IgD-negative memory B cell (primary cell): ENCODE results near the gene EFCAB11. TPM values are rescaled to one million over a fixed set of nuclear protein-coding genes. Genes with fewer than 3 reads are reported as not detected.
"Not testable (repeated sequence)": the region's sequence is repeated elsewhere in the genome, so short reads cannot be mapped to it uniquely, and the experiment has no call there.

ENCODE experiments used
- H3K27ac Mint-ChIP-seq, 3 donors: one replicate each; pipeline ENCODE4 v1.8.0; 2020 to 2022; ENCODE audit warnings: mild to moderate bottlenecking in 3 of 3, mixed read lengths in 3 of 3, moderate library complexity in 1 of 3
- H3K27me3 Mint-ChIP-seq: one replicate; pipeline ENCODE4 v1.8.0; 2021; ENCODE audit warnings: mixed read lengths
- H3K36me3 Mint-ChIP-seq: one replicate; pipeline ENCODE4 v1.8.0; 2020; ENCODE audit warnings: mild to moderate bottlenecking, mixed read lengths
- H3K4me1 Mint-ChIP-seq, 3 donors: one replicate each; pipeline ENCODE4 v1.8.0; 2020 to 2022; ENCODE audit warnings: mixed read lengths in 3 of 3, mild to moderate bottlenecking in 1 of 3
- H3K4me3 Mint-ChIP-seq, 4 donors: one replicate each; pipeline ENCODE4 v1.8.0; 2020 to 2022; ENCODE audit warnings: mild to moderate bottlenecking in 4 of 4, mixed read lengths in 4 of 4, moderate library complexity in 3 of 4
- H3K9me3 Mint-ChIP-seq, 3 donors: one replicate each; pipeline ENCODE4 v1.8.0; 2020 to 2021; ENCODE audit warnings: mixed read lengths in 3 of 3, mild to moderate bottlenecking in 1 of 3
- polyA plus RNA-seq: library from polyadenylated mRNA; unstranded; fragments of 300-500 nt; fragmentation: Illumina TruSeq; gene quantifications from one replicate; pipeline ENCODE4 v1.2.3, GENCODE V29; 2021

EFCAB11 gene
- polyA plus RNA-seq, 1 donor from 2014 or later, result 7.8 TPM

- no peak overlapping the region for H3K4me3 Mint-ChIP-seq
- peaks cover 7% of the 10 kb centered on the region for H3K36me3 Mint-ChIP-seq
- no peaks in the 10 kb centered on the region for H3K9me3 Mint-ChIP-seq
- H3K27me3 Mint-ChIP-seq, result no peaks in the 10 kb centered on the region
- no peaks in the 10 kb centered on the region for H3K4me1 Mint-ChIP-seq
- peak overlapping the region in 1 of 3 donors; percentile 14 for H3K27ac Mint-ChIP-seq
Observed at GRCh38 chr14:89909586-89909985, 44.9 kb downstream of the EFCAB11 start.

GRCh38 chr14:89908712-89909450, 45.6 kb downstream of the EFCAB11 start:
- peaks cover 0 to 1% (median 0%) of the 10 kb centered on the region in 3 donors for H3K4me1 Mint-ChIP-seq
- no peak overlapping the region for H3K4me3 Mint-ChIP-seq

GRCh38 chr14:89907655-89908054, 46.9 kb downstream of the EFCAB11 start:
- Mint-ChIP-seq H3K27ac (no peak overlapping the region), H3K27me3 (no peaks in the 10 kb centered on the region), H3K4me3 (no peak overlapping the region), H3K4me1 (peaks cover 0 to 2% (median 0%) of the 10 kb centered on the region in 3 donors), H3K36me3 (peaks cover 7% of the 10 kb centered on the region), H3K9me3 (no peaks in the 10 kb centered on the region)

More at GRCh38 chr14:89908712-89909450, 45.6 kb downstream of the EFCAB11 start:
- H3K36me3 Mint-ChIP-seq, result peaks cover 7% of the 10 kb centered on the region
- no peaks in the 10 kb centered on the region for H3K27me3 Mint-ChIP-seq
- H3K9me3 Mint-ChIP-seq, result no peaks in the 10 kb centered on the region
- H3K27ac Mint-ChIP-seq, result peak overlapping the region in 1 of 3 donors; percentile 14

GRCh38 chr14:89906000-89906399, 48.5 kb downstream of the EFCAB11 start:
- Mint-ChIP-seq H3K4me3 (no peak overlapping the region), H3K9me3 (no peaks in the 10 kb centered on the region), H3K27me3 (no peaks in the 10 kb centered on the region), H3K4me1 (peaks cover 0 to 2% (median 0%) of the 10 kb centered on the region in 3 donors), H3K36me3 (peaks cover 7% of the 10 kb centered on the region), H3K27ac (no peak overlapping the region)

- Mint-ChIP-seq H3K36me3 (peaks cover 5% of the 10 kb centered on the region), H3K27ac (no peak overlapping the region), H3K27me3 (no peaks in the 10 kb centered on the region), H3K4me3 (no peak overlapping the region), H3K4me1 (peaks cover 0 to 2% (median 0%) of the 10 kb centered on the region in 3 donors), H3K9me3 (no peaks in the 10 kb centered on the region)
Observed at GRCh38 chr14:89903340-89903952, 51.1 kb downstream of the EFCAB11 start.

- H3K36me3 Mint-ChIP-seq, result peaks cover 5% of the 10 kb centered on the region
- no peak overlapping the region for H3K27ac Mint-ChIP-seq
- no peaks in the 10 kb centered on the region for H3K9me3 Mint-ChIP-seq
- no peaks in the 10 kb centered on the region for H3K27me3 Mint-ChIP-seq
- H3K4me1 Mint-ChIP-seq, result peaks cover 0 to 2% (median 0%) of the 10 kb centered on the region in 3 donors
- H3K4me3 Mint-ChIP-seq, result no peak overlapping the region
Observed at GRCh38 chr14:89902881-89903280, 51.6 kb downstream of the EFCAB11 start.

- Mint-ChIP-seq H3K36me3 (peaks cover 6% of the 10 kb centered on the region), H3K27me3 (no peaks in the 10 kb centered on the region), H3K27ac (no peak overlapping the region), H3K4me1 (peaks cover 0 to 3% (median 2%) of the 10 kb centered on the region in 3 donors), H3K9me3 (no peaks in the 10 kb centered on the region), H3K4me3 (no peak overlapping the region)
Observed at GRCh38 chr14:89900802-89901201, 53.7 kb downstream of the EFCAB11 start.

GRCh38 chr14:89899917-89900663, 54.4 kb downstream of the EFCAB11 start:
- H3K4me3 Mint-ChIP-seq, result no peak overlapping the region
- H3K4me1 Mint-ChIP-seq, result peaks cover 0 to 4% (median 2%) of the 10 kb centered on the region in 3 donors
- H3K27me3 Mint-ChIP-seq, result no peaks in the 10 kb centered on the region
- H3K36me3 Mint-ChIP-seq, result peaks cover 5% of the 10 kb centered on the region
- H3K9me3 Mint-ChIP-seq, result no peaks in the 10 kb centered on the region
- H3K27ac Mint-ChIP-seq, result no peak overlapping the region

GRCh38 chr14:89899291-89899690, 55.2 kb downstream of the EFCAB11 start:
- H3K27ac Mint-ChIP-seq, result no peak overlapping the region

GRCh38 chr14:89893388-89893787, 61.1 kb downstream of the EFCAB11 start:
- not testable (repeated sequence) for H3K36me3 Mint-ChIP-seq, H3K4me1 Mint-ChIP-seq, H3K4me3 Mint-ChIP-seq, H3K27ac Mint-ChIP-seq, H3K9me3 Mint-ChIP-seq, H3K27me3 Mint-ChIP-seq

More at GRCh38 chr14:89899291-89899690, 55.2 kb downstream of the EFCAB11 start:
- Mint-ChIP-seq H3K9me3 (no peaks in the 10 kb centered on the region), H3K4me1 (peaks cover 0 to 4% (median 2%) of the 10 kb centered on the region in 3 donors), H3K4me3 (no peak overlapping the region), H3K27me3 (no peaks in the 10 kb centered on the region), H3K36me3 (peaks cover 5% of the 10 kb centered on the region)

- Mint-ChIP-seq H3K27me3 (no peaks in the 10 kb centered on the region), H3K4me3 (no peak overlapping the region), H3K4me1 (peaks cover 0 to 7% (median 0%) of the 10 kb centered on the region in 3 donors), H3K36me3 (peaks cover 7% of the 10 kb centered on the region), H3K9me3 (peaks cover 3 to 5% (median 4%) of the 10 kb centered on the region in 3 donors), H3K27ac (no peak overlapping the region)
Observed at GRCh38 chr14:89892953-89893352, 61.6 kb downstream of the EFCAB11 start.

GRCh38 chr14:89891721-89892120, 62.8 kb downstream of the EFCAB11 start:
- not testable (repeated sequence) for H3K9me3 Mint-ChIP-seq, H3K27ac Mint-ChIP-seq, H3K36me3 Mint-ChIP-seq, H3K4me3 Mint-ChIP-seq, H3K4me1 Mint-ChIP-seq, H3K27me3 Mint-ChIP-seq

- Mint-ChIP-seq H3K9me3 (peaks cover 3 to 5% (median 4%) of the 10 kb centered on the region in 3 donors), H3K4me1 (peaks cover 0 to 4% (median 0%) of the 10 kb centered on the region in 3 donors), H3K27ac (no peak overlapping the region), H3K36me3 (peaks cover 8% of the 10 kb centered on the region), H3K27me3 (no peaks in the 10 kb centered on the region), H3K4me3 (no peak overlapping the region)
Observed at GRCh38 chr14:89891055-89891454, 63.5 kb downstream of the EFCAB11 start.

- peaks cover 5% of the 10 kb centered on the region for H3K36me3 Mint-ChIP-seq
- H3K9me3 Mint-ChIP-seq, result peaks cover 3 to 5% (median 4%) of the 10 kb centered on the region in 3 donors
- H3K4me1 Mint-ChIP-seq, result peaks cover 0 to 4% (median 0%) of the 10 kb centered on the region in 3 donors
- H3K27me3 Mint-ChIP-seq, result no peaks in the 10 kb centered on the region
- H3K27ac Mint-ChIP-seq, result peak overlapping the region in 1 of 3 donors; percentile 39
- no peak overlapping the region for H3K4me3 Mint-ChIP-seq
Observed at GRCh38 chr14:89890589-89890988, 63.9 kb downstream of the EFCAB11 start.

GRCh38 chr14:89889626-89890025, 64.9 kb downstream of the EFCAB11 start:
- H3K27ac Mint-ChIP-seq, result no peak overlapping the region
- H3K4me3 Mint-ChIP-seq, result no peak overlapping the region
- H3K36me3 Mint-ChIP-seq, result peaks cover 5% of the 10 kb centered on the region
- H3K4me1 Mint-ChIP-seq, result peaks cover 0 to 3% (median 0%) of the 10 kb centered on the region in 3 donors
- H3K27me3 Mint-ChIP-seq, result no peaks in the 10 kb centered on the region
- H3K9me3 Mint-ChIP-seq, result peaks cover 3 to 5% (median 4%) of the 10 kb centered on the region in 3 donors
